OCI-LY3 (cell line): ENCODE data around the gene MRC2.

ENCODE experiments used
- CTCF ChIP-seq: fragments of 200-600, 300-600 bp; sonication (generic); IDR thresholded peaks from 2 replicates; pipeline ENCODE4 v1.5.1; 2014; ENCODE audit warnings: antibody characterized with exemption, low read length, low read depth
- EZH2phosphoT487 ChIP-seq: fragments of 200-600 bp; shearing (Covaris generic); IDR thresholded peaks from 2 replicates; pipeline ENCODE4 v1.6.1; 2018; ENCODE audit warnings: antibody characterized with exemption, mixed run types, low read depth

- TF ChIP-seq CTCF (no peak), EZH2phosphoT487 (no peak)
These were observed 29.7 kb downstream of the MRC2 start for GRCh38 chr17:62657145-62657665.
